NCI-H2196 treated with DMSO at 0.1 percent for 48 hours (cell line): ENCODE measurements around the gene MRPL20.
"Not testable (repeated sequence)": the region's sequence is repeated elsewhere in the genome, so short reads cannot be mapped to it uniquely, and the experiment has no call there.

Experiments used
- DNase-seq: peaks from one replicate; lab custom pipeline; 2025; ENCODE audit not compliant: unreplicated experiment; lab: John Stamatoyannopoulos, UW

MRPL20 gene

DNA sequence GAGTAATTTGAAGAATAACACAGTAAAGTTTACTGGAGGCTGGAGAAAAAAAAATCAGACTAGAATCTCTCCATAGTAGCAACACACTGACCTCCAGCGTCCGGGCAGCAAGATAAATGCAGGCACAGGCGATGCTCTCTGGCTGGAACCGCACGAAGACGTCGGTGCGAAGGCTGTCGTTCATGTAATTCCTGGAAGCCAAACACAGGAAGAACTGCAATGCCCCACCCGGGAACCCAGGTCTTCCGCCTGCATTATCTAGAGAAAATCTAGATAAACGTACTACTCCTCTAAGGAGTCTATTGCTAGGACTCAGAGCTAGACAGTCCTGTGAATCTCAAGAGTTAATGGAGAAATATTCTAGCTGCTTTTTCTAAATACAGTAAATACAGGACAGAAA, 16.4 kb downstream of the MRPL20 start:
- no peak for DNase-seq

DNA sequence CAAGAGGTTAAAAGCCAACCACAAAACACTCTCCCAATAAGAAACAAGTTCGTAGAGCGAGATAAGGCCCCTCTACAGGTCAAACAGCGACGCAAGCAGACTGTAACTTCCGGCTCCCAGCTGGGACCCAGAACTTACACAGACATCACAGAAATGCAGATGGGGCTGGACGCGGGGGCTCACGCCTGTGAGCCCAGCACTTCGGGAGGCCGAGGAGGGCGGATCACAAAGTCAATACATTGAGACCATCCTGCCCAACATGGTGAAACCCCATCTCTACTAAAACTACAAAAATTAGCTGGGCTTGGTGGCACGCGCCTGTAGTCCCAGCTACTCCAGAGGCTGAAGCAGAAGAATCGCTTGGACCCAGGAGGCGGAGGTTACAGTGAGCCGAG, 19.0 kb downstream of the MRPL20 start:
- no peak for DNase-seq

DNA sequence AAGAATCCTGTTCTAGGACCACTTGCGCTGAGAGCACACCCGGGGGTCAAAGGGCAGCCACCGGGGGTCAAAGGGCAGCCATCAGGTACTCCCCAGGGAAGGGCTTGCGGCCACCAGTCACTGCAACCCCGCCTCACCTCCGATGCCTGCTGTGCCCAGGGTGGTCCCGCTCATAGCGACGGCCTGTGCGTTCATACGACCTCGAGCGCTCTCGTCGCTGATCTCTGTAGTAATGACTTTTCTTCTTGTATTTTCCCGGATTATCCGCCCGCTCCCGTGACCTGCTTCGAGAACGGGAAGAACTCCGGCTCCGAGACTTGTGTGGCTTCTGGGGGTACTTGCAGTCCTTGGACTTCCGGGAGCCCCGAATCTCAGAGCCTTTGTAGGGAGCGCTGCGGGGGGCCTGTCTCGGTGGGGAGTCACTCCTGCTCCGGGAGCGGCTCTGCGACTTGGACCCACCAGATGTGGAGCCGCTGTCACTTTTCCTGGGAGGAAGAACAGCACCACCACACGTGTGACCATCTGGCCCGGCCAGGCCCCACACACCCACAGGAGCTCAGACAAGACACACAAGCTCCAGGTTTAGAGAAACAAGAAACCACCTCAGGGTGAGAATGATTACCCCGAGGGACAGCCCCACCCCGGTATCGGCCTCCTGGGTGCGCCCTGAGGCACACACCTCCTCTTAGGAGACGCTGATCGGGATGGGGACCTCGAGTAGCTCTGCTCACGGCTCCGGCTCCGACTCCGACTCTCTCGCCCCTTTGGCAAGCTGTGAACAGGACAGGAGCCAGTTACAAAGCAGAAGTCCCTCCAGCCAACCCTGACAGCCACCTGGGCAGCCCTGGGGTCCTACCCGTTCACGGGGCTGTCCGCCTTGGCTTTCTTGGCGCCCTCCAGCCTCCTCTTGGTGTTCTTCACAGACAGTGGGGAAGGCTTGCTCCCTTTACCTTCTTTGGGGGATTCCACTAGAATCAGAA, 19.7 kb downstream of the MRPL20 start:
- no peak for DNase-seq

DNA sequence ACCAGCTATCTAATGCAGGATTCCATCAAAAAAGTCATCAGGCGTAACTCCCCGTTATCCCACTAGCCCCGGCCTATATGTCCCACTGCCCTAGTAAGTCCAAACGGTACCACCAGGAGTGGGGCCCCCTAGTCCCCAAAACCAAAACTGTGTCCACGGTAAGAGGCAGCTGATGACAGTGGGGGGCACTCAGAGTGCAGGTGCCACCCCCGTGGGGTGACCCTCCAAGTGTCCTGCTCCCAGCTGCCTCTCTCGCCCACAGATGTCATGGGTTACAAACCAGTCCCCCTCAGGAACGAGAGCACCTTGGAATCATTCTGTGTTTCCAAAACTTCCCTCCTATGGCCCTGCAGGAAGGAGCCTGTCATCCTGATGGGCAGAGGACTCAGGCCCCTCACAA, 21.2 kb downstream of the MRPL20 start:
- DNase-seq = no peak

DNA sequence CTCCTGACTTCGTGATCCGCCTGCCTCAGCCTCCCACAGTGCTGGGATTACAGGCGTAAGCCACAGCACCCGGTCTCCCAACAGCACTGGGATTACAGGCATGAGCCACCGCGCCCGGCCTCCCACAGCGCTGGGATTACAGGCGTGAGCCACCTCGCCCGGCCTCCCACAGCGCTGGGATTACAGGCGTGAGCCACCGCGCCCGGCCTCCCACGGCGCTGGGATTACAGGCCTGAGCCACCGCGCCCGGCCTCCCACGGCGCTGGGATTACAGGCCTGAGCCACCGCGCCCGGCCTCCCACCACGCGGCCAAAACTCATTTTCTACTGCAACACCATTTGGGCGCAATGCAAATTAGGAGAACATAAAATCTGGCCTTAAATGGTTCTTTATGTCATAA, 21.8 kb downstream of the MRPL20 start:
- DNase-seq = not testable (repeated sequence)

DNA sequence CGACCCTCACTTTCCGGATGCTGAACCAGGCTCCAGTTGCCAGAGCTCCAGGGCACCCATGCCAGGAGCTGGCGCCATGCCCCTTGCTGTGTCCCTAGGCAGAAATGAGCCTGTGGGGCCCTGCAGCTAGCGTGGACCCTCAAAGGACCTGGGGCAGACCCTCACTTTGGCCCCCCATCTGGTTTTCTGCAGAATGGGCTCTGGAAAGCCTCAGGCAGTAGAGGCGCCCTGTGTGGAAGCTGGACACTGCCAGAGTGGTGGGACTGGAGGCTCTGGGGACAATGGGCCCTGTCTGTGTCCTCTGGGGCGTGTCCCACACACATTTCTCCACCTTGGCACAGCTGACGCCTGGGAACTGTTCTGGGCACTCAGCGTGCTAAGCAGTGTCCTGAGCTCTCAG, 25.8 kb downstream of the MRPL20 start:
- DNase-seq = no peak

DNA sequence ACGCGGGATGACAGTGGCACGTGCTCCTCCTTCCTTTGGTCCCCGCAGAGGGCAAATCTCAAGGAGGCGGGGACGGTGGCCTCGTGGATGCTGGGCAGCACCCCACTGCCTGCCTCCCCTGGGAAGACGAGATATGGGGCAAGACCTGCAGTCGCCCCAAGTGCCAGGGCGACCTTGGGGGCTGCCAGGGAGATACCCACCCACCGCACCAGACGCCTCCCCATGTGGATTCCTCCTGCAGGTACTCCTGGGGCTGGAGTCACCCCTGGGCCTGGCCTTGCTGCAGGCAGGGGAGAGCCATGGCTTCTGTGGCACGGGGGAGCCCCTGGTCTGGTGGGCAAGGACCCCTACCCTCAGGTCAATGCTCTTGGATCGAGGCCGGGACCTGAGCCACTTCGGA, 26.2 kb downstream of the MRPL20 start:
- DNase-seq = no peak

DNA sequence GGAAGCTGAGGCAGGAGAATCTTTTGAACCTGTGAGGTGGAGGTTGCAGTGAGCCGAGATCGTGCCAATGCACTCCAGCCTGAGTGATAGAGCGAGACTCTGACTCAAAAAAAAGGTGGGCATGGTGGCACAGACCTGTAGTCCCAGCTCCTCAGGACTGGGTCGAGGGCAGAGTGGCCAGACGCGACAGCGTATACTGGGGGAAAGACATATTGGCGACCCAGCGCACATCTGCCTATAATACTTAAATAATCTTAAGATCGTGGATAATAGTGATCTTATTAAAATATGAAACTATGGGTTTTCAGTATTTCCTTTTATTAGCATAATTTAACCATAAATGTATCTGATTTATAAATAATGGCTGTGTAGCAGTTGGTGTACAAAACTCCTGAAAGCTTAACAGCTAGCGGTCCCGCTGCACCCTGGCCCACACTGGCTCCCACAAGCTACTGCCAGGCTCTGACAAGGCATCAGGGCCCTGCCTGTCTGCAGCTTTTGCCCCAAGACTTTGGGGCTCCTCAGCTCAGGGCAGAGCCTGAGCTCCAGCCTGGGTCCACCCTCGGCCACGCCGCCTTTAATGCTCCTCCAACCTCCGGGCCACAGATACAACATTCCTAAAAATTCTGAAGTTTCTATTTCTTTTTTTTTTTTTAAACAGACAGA, 29.4 kb downstream of the MRPL20 start:
- no peak for DNase-seq

DNA sequence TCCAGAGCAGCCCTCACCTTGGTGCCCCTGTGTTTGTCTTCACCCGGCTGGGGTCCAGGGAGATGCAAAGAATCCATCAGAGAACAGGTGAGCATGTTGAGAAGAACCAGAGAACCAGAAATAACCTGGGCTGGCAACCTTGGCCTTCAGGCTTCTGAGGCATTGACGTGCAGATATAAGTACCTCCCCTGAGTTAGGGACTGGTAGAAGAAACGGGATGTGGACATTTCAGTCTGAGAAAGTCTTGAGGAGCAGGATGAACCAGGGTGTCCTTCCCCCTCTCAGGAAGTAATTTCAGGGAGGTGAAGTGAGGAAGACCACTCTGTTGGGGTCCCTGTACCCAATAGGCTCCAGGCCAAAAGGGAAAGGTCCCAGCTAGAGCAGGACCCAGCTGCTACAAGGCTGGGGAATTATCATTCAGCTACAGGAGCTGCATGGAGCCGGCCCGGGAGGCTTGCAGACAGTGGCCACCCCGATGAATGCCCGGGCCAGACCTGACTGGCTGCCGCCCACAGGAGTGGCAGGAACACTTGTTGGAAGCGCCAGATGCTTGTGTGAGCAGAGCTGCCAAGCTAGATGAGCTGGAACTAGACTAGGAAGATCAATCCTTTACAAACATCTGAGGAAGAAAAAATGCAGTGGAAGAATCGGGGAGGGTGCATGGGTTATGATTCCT, 30.4 kb downstream of the MRPL20 start:
- no peak for DNase-seq

DNA sequence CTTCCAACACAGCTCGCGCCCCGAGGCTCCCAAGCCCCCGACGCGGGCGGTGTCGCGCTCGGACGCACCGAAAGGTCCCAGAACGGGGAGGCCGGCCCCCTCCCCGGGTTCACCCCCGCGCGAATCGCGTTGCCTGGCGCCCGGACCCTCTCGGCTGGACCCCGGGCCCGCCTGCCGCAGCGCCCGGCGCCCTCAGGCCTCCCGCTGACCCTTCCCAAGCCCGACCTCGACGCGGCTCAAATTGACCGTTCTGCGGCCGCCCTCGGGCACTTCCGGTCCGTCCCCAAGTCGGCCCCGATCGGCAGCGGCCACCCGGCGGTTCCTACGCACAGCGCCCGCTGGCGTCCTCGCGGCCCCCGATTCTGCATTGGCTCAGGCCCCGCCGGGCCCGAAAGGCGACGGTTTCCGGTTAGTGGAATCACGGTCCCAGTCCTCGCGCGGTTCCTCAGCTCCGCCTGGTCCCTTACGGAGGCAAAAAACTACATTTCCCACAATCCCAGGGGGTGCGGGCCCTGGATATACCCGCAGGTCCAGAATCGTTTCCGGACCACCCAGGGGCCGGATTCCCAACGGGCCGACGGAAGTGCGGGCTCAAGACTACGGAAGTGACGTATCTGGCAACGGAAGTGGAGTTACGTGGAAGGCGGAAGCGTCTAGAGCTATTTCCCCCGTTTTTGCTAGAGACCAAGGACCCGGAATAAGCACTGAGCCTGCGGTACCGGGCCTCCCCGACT, 32.0 kb downstream of the MRPL20 start, which contains the start of gene AURKAIP1:
TSS of gene AURKAIP1 (minus strand) at position 279 of the 734 bp plus-strand sequence. CDS start 451 bp downstream, outside the sequence.
- peak; percentile 96 for DNase-seq

DNA sequence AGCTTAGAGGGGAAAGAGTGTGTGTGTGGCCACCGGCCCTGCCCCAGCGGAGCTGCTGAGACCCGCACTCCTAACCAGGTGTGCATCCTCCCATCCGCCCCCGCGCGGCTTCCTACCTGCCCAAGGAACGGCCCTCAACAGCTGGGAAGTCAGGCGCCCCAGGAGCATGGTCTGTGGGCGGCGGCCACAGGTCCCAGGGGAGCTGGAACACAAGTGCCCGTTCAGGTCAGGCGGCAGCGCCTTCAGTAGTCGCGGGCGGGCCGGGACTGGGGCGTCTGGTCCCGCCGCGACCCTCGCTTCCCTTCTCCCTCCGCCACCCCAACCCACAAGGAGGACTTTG, 32.5 kb downstream of the MRPL20 start:
- DNase-seq = no peak

DNA sequence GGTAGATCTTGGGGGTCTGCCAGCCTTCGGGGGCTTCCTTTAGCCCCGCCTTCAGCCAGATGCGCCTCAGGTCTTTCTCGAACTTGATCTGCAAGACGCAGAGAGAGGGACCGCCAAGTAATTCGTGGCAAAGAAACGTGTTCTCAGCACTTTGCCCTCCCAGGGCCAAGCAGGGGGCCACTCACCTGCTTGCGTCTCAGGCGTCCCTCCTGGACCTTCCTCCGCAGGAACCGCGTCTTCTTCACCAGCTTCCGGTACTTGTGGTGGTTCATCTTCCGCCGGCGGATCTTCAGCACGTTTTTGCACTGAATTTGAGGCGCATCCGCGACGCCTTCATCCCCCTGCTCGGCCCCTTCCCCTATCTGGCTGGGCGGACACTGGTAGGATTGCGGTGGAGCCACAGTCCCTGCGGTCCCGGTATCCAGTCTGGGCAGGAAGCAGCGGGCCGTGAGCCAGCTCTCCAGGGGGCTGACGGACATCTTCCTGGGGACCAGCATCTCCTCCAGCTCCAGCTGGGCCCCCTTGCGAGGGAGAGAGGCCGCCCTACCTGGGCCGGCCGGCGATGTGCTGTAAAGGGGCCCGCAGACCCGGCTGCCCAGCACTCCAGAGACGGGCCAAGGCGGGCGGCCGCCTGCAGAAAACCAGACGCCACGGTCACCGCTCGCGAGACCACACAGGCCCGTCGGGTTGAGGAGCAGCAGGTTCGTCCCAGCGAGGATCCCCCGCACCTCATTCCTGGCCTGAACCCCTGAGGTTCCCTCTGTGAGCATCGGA, 33.1 kb downstream of the MRPL20 start:
- no peak for DNase-seq

DNA sequence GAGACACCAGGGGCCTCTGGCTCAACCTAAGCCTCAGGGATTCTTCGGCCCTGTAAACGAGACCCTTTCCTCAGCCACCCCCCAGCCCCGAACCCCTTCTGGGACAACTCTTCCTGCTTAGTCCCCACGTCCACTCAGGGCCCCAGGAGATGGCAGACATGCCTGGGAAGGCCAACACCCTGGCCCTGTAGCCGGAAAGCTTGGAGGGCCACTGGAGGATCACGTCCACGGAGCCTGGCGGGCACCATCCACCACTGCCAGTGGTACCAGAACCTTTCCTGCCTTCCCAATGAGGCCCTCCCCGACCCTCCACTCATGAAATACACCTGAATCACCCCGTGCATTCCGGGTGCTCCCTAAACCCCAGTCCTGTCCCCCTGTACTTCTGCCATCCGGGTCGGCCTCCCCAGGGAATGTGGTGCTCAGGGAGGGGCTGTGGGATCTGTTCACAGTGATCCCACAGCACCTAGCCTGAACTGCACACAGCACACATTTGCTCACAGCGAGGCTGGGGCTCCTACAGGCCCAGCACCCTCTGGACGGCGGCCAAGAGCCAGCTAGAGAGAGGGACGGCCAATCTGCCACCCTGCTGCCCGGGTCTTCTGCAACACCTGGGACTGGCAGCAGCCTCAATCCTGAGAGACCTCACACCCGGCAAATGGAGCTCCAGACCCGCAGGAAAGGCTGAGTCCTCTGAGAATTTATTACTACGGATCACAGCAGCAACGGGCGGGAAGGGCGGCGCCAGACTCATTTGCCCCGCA, 33.9 kb downstream of the MRPL20 start:
- no peak for DNase-seq

DNA sequence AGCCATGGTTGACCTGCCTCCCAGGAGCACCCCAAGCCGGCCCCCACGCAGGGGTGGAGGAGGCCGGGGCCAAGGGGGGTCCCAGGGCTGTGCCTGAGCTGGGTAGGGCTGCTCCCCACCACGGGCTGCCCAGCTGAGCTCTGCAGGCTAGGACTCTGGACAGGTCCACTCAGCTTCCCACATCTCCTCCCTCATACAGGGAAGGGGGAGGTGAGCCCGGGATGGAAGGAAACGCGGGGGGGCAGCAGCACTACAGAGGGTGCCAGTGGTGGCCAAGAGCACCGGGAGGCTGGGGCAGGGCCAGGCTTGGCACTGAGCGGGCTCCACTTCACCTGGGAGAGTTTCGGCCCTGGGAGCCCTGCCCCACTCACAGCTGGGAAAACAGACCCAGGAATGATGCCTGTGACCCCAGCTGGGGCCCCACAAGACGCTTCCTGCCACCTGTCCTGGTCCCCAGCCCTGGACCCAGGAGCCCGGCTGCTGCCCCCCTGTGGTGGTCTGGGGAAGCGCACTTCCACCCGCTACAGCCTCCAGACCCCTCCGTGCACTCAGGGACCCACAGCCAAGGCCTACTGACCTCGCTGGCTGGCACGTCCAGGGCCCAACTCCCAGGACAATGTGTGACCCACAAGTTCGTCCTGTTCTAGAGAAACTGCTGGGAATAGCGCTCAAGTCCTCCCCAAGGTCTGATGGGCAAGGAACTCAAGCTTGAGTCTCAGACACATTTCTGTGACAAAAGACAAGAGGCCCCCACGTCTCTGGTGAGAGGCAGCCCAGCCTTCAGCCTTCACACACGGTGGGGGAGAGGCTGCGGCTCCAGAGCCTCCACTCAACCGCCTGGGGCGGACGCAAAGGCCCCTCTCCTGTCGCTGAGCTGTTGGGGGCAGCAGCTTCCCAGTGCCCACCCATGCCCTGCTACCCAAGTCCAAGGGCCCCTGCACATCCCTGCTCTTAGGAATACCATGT, 35.1 kb downstream of the MRPL20 start:
- peak; percentile 89 for DNase-seq

DNA sequence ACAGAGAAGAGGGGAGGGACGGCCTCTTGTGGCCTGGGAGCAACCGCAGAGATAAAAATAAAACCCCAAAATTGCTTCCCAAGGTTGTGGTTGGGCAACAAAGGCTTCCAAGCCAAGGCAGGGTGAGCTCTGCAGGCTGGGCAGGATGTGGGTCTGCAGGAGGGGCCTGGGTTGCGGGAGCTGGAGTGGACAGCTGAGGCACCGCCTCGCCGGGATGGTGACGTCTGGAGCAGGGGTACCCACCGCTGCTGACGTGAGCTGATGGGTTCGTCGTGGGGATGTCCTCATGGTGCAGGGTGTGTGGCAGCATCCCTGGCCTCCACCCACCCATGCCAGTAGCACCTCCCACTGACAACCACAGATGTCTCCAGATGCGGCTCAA, 35.7 kb downstream of the MRPL20 start:
- DNase-seq = no peak

DNA sequence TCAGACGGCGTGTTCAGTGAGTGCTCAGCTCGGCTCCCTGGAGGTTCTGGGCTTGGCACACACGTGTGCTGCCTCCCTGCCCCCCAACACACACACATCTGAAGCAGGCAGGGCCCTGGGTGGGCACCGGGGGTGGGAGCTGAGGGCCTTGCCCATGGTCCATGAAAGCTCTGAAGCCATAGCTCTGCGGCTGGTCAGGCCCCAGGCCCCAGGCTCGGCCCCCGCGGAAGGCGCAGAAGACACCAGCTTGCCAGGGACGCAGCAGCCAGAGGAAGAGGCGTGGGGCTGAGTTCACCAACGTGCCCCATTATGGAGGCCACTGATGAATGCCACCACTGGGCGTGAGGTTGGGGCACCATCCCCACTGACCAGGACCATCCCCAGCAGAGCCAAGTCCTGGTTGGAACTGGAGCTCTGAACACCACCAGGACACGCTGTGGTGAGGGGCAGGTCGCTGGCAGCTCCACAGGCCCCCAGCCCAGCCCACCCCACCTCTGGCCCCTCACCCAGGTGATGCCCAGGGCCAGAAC, 36.3 kb downstream of the MRPL20 start:
- no peak for DNase-seq

DNA sequence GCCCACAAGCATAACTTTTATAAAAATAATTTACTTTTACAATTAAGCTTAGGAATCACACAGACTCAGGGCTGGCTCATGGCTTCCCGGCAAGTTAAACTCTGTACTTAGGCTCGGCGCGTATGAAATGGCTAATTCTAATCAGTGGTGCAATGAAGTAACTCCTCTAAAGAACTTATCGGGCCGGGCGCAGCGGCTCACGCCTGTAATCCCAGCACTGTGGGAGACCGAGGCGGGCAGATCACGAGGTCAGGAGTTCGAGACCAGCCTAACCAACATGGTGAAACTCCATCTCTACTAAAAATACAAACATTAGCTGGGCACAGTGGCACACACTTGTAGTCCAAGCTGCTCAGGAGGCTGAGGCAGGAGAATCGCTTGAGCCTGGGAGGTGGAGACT, 37.0 kb downstream of the MRPL20 start:
- DNase-seq = not testable (repeated sequence)

DNA sequence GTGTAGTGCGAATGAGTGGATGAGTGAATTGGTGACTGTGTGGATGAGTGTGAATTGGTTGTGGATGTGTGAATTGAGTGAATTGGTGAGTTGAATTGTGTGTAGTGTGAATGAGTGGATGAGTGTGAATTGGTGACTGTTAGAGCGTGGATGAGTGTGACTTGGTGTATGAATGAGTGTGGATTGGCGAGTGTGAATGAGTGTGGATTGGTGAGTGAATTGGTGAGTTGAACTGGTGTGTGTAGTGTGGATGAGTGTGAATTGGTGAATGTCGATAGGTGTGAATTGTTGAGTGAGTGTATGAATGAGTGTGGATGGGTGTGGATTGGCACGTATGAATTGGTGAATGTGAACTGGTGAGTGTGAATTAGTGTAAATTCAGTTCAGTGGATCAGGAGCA, 39.8 kb downstream of the MRPL20 start:
- DNase-seq = no peak
